Measurements from ENCODE around the gene PGGHG.

DNA sequence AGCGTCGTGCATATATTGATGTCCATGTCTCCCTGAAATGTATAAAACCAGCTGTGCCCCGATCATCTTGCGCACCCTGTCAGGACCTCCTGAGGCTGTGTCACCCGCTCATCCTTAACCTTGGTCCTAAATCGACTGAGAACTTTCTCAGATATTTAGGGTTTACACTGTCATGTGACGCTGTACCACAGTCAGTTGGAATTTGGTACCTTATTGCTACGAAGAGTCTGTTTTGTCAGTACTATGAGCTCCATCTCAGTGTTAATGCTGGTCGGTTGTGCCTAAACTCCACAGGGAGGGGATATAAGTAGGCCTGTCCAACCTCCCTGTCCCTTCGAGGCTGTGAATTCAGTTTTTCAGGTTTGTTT, 16.9 kb downstream of the PGGHG start:
- no peak for TF ChIP-seq POLR2A (IDR thresholded peaks at IDR 0.05)
- TF ChIP-seq, protein P1, sequence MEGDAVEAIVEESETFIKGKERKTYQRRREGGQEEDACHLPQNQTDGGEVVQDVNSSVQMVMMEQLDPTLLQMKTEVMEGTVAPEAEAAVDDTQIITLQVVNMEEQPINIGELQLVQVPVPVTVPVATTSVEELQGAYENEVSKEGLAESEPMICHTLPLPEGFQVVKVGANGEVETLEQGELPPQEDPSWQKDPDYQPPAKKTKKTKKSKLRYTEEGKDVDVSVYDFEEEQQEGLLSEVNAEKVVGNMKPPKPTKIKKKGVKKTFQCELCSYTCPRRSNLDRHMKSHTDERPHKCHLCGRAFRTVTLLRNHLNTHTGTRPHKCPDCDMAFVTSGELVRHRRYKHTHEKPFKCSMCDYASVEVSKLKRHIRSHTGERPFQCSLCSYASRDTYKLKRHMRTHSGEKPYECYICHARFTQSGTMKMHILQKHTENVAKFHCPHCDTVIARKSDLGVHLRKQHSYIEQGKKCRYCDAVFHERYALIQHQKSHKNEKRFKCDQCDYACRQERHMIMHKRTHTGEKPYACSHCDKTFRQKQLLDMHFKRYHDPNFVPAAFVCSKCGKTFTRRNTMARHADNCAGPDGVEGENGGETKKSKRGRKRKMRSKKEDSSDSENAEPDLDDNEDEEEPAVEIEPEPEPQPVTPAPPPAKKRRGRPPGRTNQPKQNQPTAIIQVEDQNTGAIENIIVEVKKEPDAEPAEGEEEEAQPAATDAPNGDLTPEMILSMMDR (IDR thresholded peaks at IDR 0.05): no peak
- no peak for TF ChIP-seq EP300 (IDR thresholded peaks at IDR 0.05)
- TF ChIP-seq POLR2AphosphoS5 (IDR thresholded peaks at IDR 0.05): no peak
